Neural crest cell (in vitro differentiated cells): Measurements from ENCODE around the gene CALHM3. TPM values are rescaled to one million over a fixed set of nuclear protein-coding genes. Genes with fewer than 3 reads are reported as not detected.
"Not testable (repeated sequence)": the region's sequence is repeated elsewhere in the genome, so short reads cannot be mapped to it uniquely, and the experiment has no call there.

Experiments
- DNase-seq: peaks from one replicate; pipeline ENCODE4 v3.0.0; 2021; ENCODE audit warnings: low read depth, mixed read lengths, low spot score
- H3K27ac Mint-ChIP-seq: one replicate; pipeline ENCODE4 v1.8.0; 2021; ENCODE audit warnings: mild to moderate bottlenecking, mixed read lengths; ENCODE audit not compliant: unreplicated experiment
- H3K27me3 Mint-ChIP-seq: 2 replicates; pipeline ENCODE4 v1.8.0; 2021; ENCODE audit warnings: low read depth, mild to moderate bottlenecking, mixed read lengths
- H3K36me3 Mint-ChIP-seq: 2 replicates; pipeline ENCODE4 v1.8.0; 2021; ENCODE audit warnings: low read depth, mild to moderate bottlenecking, mixed read lengths
- H3K4me1 Mint-ChIP-seq: 2 replicates; pipeline ENCODE4 v1.8.0; 2021; ENCODE audit warnings: mixed read lengths
- H3K4me3 Mint-ChIP-seq: one replicate; pipeline ENCODE4 v1.8.0; 2021; ENCODE audit warnings: mild to moderate bottlenecking, mixed read lengths
- H3K9me3 Mint-ChIP-seq: 2 replicates; pipeline ENCODE4 v1.8.0; 2021; ENCODE audit warnings: mixed read lengths
- CTCF ChIP-seq: fragments of 200-600 bp; sonication (generic); conservative IDR thresholded peaks from 2 replicates; pipeline ENCODE4 v1.5.0; 2021; ENCODE audit warnings: antibody characterized with exemption, mild to moderate bottlenecking
- long read RNA-seq: library from polyadenylated mRNA; unstranded; transcript quantifications from one replicate; pipeline ENCODE4 v2.0.0, GENCODE V29; 2020
- total RNA-seq: library from RNA; stranded (reverse); gene quantifications from 2 replicates; pipeline ENCODE4 v1.2.1, GENCODE V29; 2021

CALHM3 gene
- total RNA-seq = not detected in 2 replicates
- long read RNA-seq = 0 reads

- Mint-ChIP-seq H3K27me3 (no peaks in the 10 kb centered on the region), H3K4me3 (no peak within 1 kb of the TSS), H3K27ac (no peak within 1 kb of the TSS), H3K9me3 (no peaks in the 10 kb centered on the region), H3K4me1 (peaks cover 10% of the 10 kb centered on the region), H3K36me3 (no peaks in the 10 kb centered on the region)
- no peak for DNase-seq
- TF ChIP-seq CTCF = no peak
These were observed at the start of gene CALHM3 for GRCh38 chr10:103479135-103479534. Gene CALHM3, minus strand, starts transcription at chr10:103479240. Its CDS starts 208 bp downstream, at chr10:103479032.

GRCh38 chr10:103528549-103528948 lies 49.5 kb upstream of the CALHM3 start:
- Mint-ChIP-seq H3K9me3 (peaks cover 12% of the 10 kb centered on the region), H3K36me3 (no peaks in the 10 kb centered on the region), H3K4me3 (no peak overlapping the region), H3K4me1 (no peaks in the 10 kb centered on the region), H3K27ac (no peak overlapping the region), H3K27me3 (peaks cover 27% of the 10 kb centered on the region)
- DNase-seq = no peak
- TF ChIP-seq CTCF = no peak

- Mint-ChIP-seq H3K27me3 (peaks cover 29% of the 10 kb centered on the region), H3K9me3 (peaks cover 12% of the 10 kb centered on the region)
- not testable (repeated sequence) for H3K27ac Mint-ChIP-seq, H3K4me3 Mint-ChIP-seq, H3K4me1 Mint-ChIP-seq, DNase-seq, H3K36me3 Mint-ChIP-seq
These were observed 48.4 kb upstream of the CALHM3 start for GRCh38 chr10:103527476-103527875.

GRCh38 chr10:103525901-103526300 lies 46.9 kb upstream of the CALHM3 start:
- H3K27me3 Mint-ChIP-seq = peaks cover 32% of the 10 kb centered on the region
- H3K9me3 Mint-ChIP-seq = peaks cover 10% of the 10 kb centered on the region
- no peaks in the 10 kb centered on the region for H3K36me3 Mint-ChIP-seq
- H3K4me1 Mint-ChIP-seq = no peaks in the 10 kb centered on the region
- no peak overlapping the region for H3K4me3 Mint-ChIP-seq
- TF ChIP-seq CTCF = no peak
- no peak overlapping the region for H3K27ac Mint-ChIP-seq
- no peak for DNase-seq

GRCh38 chr10:103523683-103524082 lies 44.6 kb upstream of the CALHM3 start:
- H3K36me3 Mint-ChIP-seq = no peaks in the 10 kb centered on the region
- no peaks in the 10 kb centered on the region for H3K4me1 Mint-ChIP-seq
- H3K27ac Mint-ChIP-seq = no peak overlapping the region
- H3K27me3 Mint-ChIP-seq = peaks cover 32% of the 10 kb centered on the region
- DNase-seq = no peak
- H3K9me3 Mint-ChIP-seq = peaks cover 5% of the 10 kb centered on the region
- no peak for TF ChIP-seq CTCF
- no peak overlapping the region for H3K4me3 Mint-ChIP-seq

GRCh38 chr10:103522006-103522405 lies 43.0 kb upstream of the CALHM3 start:
- not testable (repeated sequence) for H3K9me3 Mint-ChIP-seq, H3K4me1 Mint-ChIP-seq, H3K27ac Mint-ChIP-seq, H3K4me3 Mint-ChIP-seq, H3K36me3 Mint-ChIP-seq, DNase-seq
- peaks cover 31% of the 10 kb centered on the region for H3K27me3 Mint-ChIP-seq

- no peak for TF ChIP-seq CTCF
- Mint-ChIP-seq H3K27ac (no peak overlapping the region), H3K9me3 (peaks cover 3% of the 10 kb centered on the region), H3K27me3 (peaks cover 17% of the 10 kb centered on the region), H3K4me3 (no peak overlapping the region), H3K36me3 (no peaks in the 10 kb centered on the region), H3K4me1 (no peaks in the 10 kb centered on the region)
- DNase-seq = no peak
These were observed 40.8 kb upstream of the CALHM3 start for GRCh38 chr10:103519798-103520197.
